COLO829 (cell line): ENCODE data around the gene XRN1.
"Not testable (repeated sequence)": the region's sequence is repeated elsewhere in the genome, so short reads cannot be mapped to it uniquely, and the experiment has no call there.

ENCODE experiments used
- DNase-seq: peaks from one replicate; pipeline ENCODE4 v3.0.0; 2012; ENCODE audit warnings: low spot score

Gene XRN1, protein sequence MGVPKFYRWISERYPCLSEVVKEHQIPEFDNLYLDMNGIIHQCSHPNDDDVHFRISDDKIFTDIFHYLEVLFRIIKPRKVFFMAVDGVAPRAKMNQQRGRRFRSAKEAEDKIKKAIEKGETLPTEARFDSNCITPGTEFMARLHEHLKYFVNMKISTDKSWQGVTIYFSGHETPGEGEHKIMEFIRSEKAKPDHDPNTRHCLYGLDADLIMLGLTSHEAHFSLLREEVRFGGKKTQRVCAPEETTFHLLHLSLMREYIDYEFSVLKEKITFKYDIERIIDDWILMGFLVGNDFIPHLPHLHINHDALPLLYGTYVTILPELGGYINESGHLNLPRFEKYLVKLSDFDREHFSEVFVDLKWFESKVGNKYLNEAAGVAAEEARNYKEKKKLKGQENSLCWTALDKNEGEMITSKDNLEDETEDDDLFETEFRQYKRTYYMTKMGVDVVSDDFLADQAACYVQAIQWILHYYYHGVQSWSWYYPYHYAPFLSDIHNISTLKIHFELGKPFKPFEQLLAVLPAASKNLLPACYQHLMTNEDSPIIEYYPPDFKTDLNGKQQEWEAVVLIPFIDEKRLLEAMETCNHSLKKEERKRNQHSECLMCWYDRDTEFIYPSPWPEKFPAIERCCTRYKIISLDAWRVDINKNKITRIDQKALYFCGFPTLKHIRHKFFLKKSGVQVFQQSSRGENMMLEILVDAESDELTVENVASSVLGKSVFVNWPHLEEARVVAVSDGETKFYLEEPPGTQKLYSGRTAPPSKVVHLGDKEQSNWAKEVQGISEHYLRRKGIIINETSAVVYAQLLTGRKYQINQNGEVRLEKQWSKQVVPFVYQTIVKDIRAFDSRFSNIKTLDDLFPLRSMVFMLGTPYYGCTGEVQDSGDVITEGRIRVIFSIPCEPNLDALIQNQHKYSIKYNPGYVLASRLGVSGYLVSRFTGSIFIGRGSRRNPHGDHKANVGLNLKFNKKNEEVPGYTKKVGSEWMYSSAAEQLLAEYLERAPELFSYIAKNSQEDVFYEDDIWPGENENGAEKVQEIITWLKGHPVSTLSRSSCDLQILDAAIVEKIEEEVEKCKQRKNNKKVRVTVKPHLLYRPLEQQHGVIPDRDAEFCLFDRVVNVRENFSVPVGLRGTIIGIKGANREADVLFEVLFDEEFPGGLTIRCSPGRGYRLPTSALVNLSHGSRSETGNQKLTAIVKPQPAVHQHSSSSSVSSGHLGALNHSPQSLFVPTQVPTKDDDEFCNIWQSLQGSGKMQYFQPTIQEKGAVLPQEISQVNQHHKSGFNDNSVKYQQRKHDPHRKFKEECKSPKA (N-terminal part only)

DNA sequence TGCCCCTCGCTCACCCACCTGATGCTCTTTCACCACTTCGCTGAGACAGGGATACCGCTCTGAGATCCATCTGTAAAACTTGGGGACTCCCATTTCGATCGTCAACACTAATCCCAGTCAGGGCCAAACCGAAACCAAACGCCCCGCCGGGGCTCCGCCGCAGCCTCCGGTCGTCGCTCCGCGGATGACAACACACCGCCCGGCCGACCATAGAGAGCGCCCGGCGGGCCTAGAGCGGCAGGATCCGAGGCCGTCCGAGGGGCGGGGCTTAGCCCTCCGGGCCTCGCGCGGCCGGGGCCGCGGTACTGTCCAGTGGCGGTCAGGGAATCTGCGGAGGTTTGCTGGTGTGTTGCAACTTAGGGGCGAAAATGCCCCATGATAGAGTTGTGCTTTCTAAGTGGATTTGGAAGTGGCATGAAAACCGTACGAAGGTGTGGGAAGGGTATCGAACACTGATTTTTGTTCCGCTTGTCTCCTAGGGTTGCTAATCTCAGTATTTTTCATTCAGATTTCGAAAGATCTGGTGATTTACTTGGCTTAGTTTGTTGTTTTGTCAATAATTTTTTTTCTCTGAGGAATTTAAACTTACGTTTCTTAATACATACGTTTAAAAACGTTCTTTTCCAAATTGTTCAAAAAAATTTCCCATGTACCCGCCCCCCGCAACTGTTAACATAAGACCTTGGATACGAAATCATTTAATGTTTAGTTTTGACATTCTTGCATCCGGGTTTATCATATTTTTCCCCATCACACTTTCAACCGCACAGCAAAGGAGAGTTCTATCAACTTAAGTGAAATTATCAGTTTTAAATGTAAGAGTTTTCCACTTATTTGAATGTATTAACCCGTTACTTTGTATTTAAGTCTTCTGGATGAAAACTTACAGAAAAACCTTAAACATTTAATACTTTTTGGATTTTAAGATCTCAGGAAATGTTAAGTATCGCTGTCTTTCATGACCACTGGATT is at the start of gene XRN1:
Gene XRN1, minus strand, starts transcription at position 186 of the 972 bp plus-strand sequence. Its CDS starts 93 bp downstream, at position 93.
- DNase-seq, result peak; percentile 95

DNA sequence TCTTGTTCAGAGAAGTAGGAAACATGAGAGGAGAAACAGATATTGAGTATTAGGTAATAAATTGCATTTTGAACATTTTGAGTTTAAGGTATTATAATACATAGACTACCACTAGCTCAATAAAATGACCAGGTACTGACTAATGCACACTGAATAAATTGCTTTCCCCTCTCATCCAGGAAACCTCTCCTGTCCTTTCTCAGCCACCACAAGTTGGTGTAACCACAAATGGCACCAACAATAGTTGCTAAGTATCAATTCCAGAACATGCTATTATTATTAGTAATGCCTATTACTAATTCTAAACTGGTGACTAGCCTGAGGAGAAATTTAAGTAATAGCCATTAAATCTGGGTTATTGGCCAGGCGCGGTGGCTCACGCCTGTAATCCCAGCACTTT is 47.3 kb upstream of the XRN1 start:
- no peak for DNase-seq

- DNase-seq, result no peak
Measured at GRCh38 chr3:142492184-142492583, 44.3 kb upstream of the XRN1 start.

DNA sequence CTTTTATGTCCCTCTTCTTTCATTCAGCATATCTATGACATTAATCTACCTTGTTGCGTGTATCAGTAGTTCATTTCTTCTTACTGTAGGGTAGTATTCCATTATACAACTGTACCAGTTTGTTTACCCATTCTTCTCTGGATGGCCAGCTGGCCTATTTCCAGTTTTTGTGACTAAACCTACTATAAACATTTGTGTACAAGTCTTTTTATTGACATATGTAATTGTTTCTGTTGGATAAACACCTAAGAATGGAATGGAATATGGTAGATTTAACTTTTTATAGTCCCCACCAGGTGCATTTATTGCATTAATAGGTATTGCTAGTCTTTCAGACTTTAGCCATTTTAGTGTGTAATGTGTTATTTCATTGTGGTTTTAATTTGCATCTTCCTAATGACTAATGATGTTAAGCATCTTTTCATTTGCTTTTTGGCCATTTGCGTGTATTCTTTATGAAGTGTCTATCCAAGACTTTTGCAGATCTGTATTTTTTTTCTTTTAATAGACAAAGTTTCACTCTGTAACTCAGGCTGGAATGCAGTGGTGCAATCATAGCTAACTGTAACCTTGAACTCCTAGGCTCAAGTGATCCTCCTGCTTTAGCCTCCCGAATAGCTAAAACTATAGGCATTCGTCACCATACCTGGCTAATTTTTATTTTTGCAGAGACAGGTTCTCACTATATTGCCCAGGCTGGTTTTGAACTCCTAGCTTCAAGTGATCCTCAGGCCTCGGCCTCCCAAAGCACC is 41.9 kb upstream of the XRN1 start:
- no peak for DNase-seq

DNA sequence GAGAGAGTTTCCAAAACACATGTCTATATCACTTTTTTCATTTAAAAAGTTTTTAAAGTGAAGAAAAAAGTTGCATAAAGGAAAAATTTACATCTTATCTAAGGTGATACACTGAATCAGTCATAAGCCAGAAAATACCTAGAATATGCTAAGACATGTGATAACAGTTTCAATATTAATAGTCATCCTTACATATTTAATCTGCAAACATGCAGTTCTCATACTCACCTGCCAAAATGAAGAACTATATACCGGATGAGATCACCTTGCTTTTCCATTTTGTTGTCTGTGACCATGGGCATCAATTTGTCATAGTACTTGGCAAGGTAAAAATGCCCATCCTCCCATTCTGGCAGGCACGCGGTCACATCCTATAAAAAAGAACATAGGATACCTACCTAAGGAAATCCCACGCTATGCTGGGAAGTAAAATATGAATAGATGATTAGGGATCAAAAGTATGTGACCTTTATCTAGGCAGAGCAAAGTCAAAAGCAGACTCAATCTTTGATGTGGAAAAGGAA is 37.1 kb upstream of the XRN1 start:
- DNase-seq, result no peak

GRCh38 chr3:142481196-142481595 is 33.4 kb upstream of the XRN1 start:
- no peak for DNase-seq

- no peak for DNase-seq
Measured at GRCh38 chr3:142470826-142471225, 23.0 kb upstream of the XRN1 start.

DNA sequence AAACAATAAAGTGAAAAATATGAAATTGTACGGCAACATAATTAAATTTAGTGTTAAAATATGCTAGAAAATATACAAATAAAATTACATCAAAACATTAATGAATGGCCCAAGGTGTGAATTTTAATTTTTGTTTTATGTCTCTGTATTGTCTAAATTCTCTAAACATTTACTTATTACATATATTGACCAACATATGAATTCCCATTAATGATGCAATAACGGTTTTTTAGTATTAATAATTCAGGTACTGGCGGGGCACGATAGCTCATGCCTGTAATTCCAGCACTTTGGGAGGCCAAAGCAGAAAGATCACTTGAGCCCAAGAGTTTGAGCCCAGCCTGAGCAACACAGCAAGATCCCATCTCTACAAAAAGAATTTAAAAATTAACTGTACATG is 20.6 kb upstream of the XRN1 start:
- no peak for DNase-seq

GRCh38 chr3:142467768-142468167 is 19.9 kb upstream of the XRN1 start:
- no peak for DNase-seq

GRCh38 chr3:142460689-142461088 is 12.9 kb upstream of the XRN1 start:
- DNase-seq, result no peak

DNA sequence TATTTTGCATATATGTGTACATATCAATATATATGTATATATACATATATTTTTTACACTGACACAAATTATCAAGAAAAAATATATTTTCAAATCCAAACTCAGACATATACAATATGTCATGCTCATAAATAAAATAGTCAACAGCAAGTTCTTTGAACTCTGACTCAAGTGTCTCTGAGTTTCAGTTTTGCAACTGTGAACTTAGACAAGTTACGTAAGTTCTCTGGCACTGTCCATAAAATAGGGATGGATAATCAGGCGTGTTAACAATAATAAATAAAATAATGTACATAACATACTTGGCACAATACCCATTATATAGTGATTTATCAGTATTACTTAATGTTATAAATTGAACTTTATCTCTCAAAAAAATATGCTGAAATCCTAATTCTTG is 12.1 kb upstream of the XRN1 start:
- DNase-seq, result no peak

DNA sequence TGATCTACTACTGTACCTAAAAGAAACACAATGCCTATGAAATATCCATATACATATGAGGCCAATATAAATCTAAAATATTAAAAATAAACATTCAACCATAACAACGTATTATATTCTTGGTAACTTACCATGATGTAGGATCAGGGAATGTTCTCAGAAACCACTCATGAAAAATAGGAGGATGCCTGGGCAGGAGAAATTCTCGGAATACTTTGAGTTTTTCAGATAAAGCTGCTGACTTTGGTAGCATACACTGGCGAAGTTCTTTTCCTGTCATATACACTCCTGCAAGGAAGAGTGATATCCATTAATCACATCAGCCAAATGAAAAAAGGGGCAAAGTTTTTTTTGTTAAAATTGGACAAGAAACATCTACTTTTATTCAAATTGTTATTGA is 11.3 kb upstream of the XRN1 start:
- DNase-seq, result no peak

DNA sequence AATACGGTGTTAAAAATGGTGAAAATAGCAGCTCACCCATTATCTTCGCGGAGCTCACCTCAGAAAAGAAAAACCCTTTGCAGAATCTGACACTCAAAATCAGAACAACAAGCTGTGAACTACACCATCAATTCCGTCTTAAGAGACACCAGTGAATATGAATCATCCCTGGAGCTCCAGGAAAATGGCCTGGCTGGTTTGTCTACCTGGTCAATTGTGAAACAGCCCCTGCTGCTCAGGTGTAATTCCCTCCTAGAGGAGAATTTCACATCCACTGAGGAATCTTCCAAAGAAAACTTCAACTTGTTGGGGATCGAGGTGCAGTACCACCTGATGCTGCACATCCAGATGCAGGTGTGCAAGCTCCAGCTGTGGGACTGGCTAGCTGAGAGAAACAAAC is 3.0 kb upstream of the XRN1 start:
- DNase-seq, result no peak

GRCh38 chr3:142450189-142450588 is 2.4 kb upstream of the XRN1 start:
- no peak for DNase-seq

DNA sequence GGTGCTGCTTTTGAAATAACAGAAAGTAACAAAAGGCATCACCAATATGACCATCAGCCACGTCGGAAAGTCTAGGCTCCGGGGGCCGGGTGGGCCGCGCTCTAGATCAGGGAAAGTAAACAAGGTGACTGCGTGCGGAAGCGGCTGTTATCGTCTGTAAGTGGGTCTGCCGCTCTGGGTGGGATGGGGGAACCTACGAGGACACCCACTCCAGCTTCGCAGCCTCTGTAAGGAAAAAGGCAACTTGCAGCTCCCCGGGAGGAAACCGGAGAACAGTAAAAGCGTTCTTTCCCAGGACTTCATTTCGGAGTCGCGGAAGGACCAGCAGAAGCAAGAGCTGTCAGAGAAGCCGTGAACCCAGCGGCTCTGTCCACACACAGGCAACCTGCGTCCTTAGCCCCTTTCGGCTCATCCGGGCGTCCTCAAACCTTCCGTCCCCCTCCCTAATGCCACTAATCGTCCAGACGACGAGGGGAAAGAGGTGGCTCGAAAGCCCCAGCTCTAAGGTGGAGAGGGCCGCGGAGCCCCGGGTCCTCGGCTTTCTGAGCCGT is 461 bp downstream of the XRN1 start:
- DNase-seq, result peak; percentile 39

- no peak for DNase-seq
Measured at GRCh38 chr3:142445816-142446254, 2.0 kb downstream of the XRN1 start.

DNA sequence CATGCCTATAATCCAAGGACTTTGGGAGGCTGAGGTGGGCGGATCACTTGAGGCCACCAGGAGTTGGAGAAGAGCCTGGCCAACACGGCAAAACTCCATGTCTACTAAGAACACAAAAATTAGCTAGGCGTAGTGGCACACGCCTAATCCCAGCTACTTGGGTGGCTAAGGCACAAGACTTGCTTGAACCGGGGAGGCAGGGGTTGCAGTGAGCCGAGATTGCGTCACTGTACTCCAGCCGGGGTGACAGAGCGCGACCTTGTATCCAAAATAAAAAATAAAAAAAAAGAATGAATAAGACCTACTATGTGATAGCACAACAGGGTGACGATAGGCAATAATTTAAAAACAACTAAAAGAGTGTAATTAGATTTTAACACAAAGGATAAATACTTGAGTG is 3.5 kb downstream of the XRN1 start:
- no peak for DNase-seq

DNA sequence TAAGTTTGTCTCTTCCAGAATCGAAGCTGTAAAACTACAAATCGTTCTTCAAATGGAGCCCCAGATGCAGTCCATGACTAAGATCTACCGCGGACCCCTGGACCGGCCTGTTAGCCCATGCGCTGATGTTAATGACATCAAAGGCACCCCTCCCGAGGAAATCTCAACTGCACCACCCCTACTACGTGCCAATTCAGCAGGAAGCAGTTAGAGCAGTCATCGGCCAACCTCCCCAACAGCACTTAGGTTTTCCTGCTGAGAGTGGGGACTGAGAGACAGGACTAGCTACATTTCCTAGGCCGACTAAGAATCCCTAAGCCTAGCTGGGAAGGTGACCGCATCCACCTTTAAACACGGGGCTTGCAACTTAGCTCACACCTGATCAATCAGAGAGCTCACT is 4.8 kb downstream of the XRN1 start:
- DNase-seq, result not testable (repeated sequence)

DNA sequence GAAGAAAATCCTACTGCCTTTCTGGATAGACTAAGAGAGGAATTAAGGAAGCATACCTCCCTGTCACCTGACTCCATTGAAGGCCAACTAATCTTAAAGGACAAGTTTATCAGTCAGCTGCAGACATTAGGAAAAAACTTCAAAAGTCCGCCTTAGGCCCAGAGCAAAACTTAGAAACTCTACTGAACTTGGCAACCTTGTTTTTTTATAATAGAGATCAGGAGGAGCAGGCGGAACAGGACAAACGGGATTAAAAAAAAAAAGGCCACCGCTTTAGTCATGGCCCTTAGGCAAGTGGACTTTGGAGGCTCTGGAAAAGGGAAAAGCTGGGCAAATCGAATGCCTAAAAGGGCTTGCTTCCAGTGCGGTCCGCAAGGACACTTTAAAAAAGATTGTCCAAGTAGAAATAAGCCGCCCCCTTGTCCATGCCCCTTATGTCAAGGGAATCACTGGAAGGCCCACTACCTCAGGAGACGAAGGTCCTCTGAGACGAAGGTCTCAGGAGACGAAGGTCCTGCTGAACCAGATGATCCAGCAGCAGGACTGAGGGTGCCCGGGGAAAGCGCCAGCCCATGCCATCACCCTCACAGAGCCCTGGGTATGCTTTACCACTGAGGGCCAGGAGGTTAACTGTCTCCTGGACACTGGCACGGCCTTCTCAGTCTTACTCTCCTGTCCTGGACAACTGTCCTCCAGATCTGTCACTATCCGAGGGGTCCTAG is 8.2 kb downstream of the XRN1 start:
- not testable (repeated sequence) for DNase-seq
